ENCODE measurements around the gene SLC8B1. TPM values are rescaled to one million over a fixed set of nuclear protein-coding genes. Genes with fewer than 3 reads are reported as not detected.

The SLC8B1 gene
- total and polyA plus RNA-seq, 2 donors (not counting 3 experiments of a cell fraction or from before 2014, with no cell fraction given) = 29.9 to 45.4 TPM

DNA sequence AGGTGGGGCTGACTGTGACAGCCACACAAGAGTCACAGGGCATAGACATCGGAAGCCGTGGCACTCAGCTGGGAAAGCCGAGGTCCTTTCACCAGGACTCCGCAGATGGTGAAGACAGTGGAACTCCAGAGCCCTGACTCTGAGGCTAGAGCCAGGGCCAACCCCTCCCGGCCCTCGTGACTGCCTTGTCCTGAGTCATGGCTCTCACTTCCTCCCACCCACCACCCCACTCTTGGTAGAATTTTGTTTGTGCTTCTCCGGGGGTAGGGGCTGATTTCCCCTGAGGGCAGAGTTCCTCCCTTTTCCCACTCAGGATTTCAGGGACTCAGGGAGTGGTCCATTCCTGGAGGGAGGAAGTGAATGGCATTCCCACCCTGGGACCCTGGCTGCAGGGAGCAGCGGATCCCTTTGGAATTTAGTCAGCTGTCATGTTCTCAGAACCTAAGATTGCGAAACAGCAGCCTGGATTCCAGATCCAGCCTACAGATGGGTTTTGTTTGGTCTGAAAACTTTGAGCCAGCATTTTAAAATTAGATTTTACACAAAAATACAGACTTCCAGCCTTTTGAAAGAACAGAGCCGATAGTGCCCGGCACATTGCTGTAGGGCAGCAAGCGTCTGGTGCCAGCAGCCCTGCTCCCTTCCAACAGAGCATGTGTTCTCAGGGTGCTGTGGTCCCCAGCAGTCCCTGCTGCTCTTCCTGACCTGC lies 62.9 kb downstream of the SLC8B1 start:
- no peaks in the 10 kb centered on the region for H3K4me1 ChIP-seq (ENCODE audit: control insufficient read depth, extremely low read depth, insufficient read depth, low read length)
- H3K9me3 ChIP-seq (replicated peaks; ENCODE audit: control insufficient read depth, insufficient read depth, low read length) = no peaks in the 10 kb centered on the region
- no peak for FAIRE-seq
- dilution Hi-C loops (cut with MboI; ENCODE audit: extremely low pct_ligation_motif_present, low sequenced_read_pairs) = no loop called here
- intact Hi-C loops (cut with micrococcal nuclease) = no loop called here
- H3K4me2 ChIP-seq (ENCODE audit: insufficient read depth, low read length) = no peak overlapping the region
- CTCF ChIA-PET = no interaction called here
- H3K36me3 ChIP-seq (ENCODE audit: control insufficient read depth in 2 of 2, extremely low read depth in 1 of 2, insufficient read depth in 2 of 2, low read length in 2 of 2) = peaks cover 0 to 14% of the 10 kb centered on the region in 2 experiments
- H3K27me3 ChIP-seq (ENCODE audit: control insufficient read depth in 2 of 2, insufficient read depth in 2 of 2, low read length in 2 of 2) = no peaks in the 10 kb centered on the region
- H3K27ac ChIP-seq (ENCODE audit: insufficient read depth, low read depth, low read length) = no peak overlapping the region
- no peaks in the 10 kb centered on the region for H3K9me1 ChIP-seq (replicated peaks; ENCODE audit: control insufficient read depth, extremely low read depth, insufficient read depth, low read length)
- H4K20me1 ChIP-seq (replicated peaks; ENCODE audit: control insufficient read depth, extremely low read depth, insufficient read depth, low read length) = no peaks in the 10 kb centered on the region
- no peak overlapping the region for H3K4me3 ChIP-seq (replicated peaks in 1 of 3; ENCODE audit: insufficient read depth in 1 of 3, low read depth in 1 of 3, low read length in 3 of 3)
- DNase-seq (ENCODE audit: low read depth, low spot score) = no peak
- POLR2A ChIA-PET = no interaction called here
- no peak for TF ChIP-seq EZH2 (IDR thresholded peaks at IDR 0.05; ENCODE audit: borderline replicate concordance, low read depth, low read length, severe bottlenecking)
- no peak for TF ChIP-seq MYC (IDR thresholded peaks at IDR 0.05; ENCODE audit: low read depth, low read length)
- TF ChIP-seq CTCF (IDR thresholded peaks at IDR 0.05; ENCODE audit: extremely low read depth in 1 of 2, insufficient read depth in 1 of 2, low read depth in 1 of 2, low read length in 2 of 2) = no peak
- TF ChIP-seq POLR2AphosphoS5 (IDR thresholded peaks at IDR 0.05; ENCODE audit: insufficient read depth, low read depth, low read length) = no peak
- no peak for TF ChIP-seq POLR2A (IDR thresholded peaks at IDR 0.05; ENCODE audit: low read depth, low read length)
- TF ChIP-seq FOS (IDR thresholded peaks at IDR 0.05; ENCODE audit: borderline replicate concordance, insufficient read depth, low read length) = no peak
- no peak for TF ChIP-seq GATA2 (IDR thresholded peaks at IDR 0.05; ENCODE audit: insufficient read depth, insufficient read length, low read depth, low read length)
- no peak for TF ChIP-seq JUN (IDR thresholded peaks at IDR 0.05; ENCODE audit: borderline replicate concordance, insufficient read depth, insufficient read length, low read depth)
- TF ChIP-seq, protein P1, sequence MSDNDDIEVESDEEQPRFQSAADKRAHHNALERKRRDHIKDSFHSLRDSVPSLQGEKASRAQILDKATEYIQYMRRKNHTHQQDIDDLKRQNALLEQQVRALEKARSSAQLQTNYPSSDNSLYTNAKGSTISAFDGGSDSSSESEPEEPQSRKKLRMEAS (IDR thresholded peaks at IDR 0.05; ENCODE audit: insufficient read depth, insufficient read length) = no peak
- BruUV-seq (replicated peaks) = no TSS peak
- H3K9ac ChIP-seq (replicated peaks; ENCODE audit: extremely low read depth, insufficient read depth, low read length) = no peak overlapping the region
- no peak overlapping the region for H2AFZ ChIP-seq (ENCODE audit: low read depth, low read length)
- H3K79me2 ChIP-seq (ENCODE audit: control insufficient read depth, insufficient read depth, low read length) = no peaks in the 10 kb centered on the region
